GM12874 (cell line): ENCODE measurements around the gene ACTRT2.

Experiments
- CTCF ChIP-seq: IDR thresholded peaks from 2 replicates; pipeline ENCODE4 v1.5.1; 2011; ENCODE audit warnings: low read depth, mild to moderate bottlenecking, control low read depth, low read length, moderate library complexity; ENCODE audit not compliant: insufficient read depth

The ACTRT2 gene

GRCh38 chr1:2980849-2981248, 40.4 kb upstream of the ACTRT2 start:
- TF ChIP-seq CTCF, result no peak

- no peak for TF ChIP-seq CTCF
Observed at GRCh38 chr1:2981388-2981787, 39.9 kb upstream of the ACTRT2 start.

GRCh38 chr1:2981981-2982614, 39.2 kb upstream of the ACTRT2 start:
- no peak for TF ChIP-seq CTCF

- TF ChIP-seq CTCF, result no peak
Observed at GRCh38 chr1:2982615-2983318, 38.5 kb upstream of the ACTRT2 start.

DNA sequence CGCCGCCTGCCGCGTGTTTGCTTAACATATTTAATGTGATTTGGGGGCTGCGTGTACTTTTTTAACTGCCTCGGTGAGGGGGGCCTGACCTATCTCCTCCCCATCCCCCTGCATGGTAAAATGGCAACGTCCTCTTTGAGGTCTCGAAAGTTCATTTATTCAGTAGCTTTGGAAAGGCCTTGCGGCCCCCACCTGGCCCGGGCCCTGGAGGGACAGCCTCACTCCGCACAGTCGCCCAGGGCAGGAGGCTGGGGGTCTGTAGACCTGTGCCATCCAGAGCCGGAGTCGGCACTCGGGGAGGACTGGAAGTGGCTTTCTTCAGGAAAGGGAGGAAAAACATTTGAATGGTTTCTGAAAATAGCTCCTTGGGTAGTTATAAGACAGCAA, 38.0 kb upstream of the ACTRT2 start:
- no peak for TF ChIP-seq CTCF

- no peak for TF ChIP-seq CTCF
Observed at GRCh38 chr1:2983706-2984398, 37.4 kb upstream of the ACTRT2 start.

DNA sequence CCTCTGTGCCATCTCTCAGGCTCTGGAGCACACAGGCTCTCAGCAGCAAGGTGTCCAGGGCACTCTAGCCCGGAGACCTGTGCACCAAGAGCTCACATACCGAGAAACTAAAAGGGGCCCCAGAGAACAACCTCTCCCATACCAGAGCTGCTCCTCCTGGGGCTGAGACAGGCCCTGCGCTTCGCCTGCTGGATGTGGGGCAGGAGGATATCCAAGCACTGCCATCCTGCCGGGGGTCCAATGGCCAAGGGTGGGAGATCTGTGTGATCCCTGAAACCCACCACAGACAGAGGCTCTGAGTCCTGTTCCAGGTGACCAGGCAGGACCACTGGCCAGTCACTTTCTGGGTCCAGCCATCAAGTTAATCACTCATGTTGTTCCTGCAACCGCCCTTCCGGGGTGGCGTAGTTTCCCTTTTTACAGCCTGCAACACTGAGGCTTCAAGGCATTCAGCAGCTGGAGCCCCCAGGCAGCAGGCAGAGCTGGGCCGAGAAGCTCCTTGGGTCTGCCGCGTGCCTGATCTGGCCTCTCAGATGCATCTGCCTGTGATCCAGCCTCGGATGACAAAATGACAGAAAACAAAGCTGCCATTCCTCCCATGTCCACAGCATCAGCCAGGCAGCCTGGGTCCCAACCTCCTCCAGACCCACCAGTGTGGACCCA, 36.7 kb upstream of the ACTRT2 start:
- TF ChIP-seq CTCF, result no peak
